H9 (cell line): Measurements from ENCODE around the gene OR6C65. TPM values are rescaled to one million over a fixed set of nuclear protein-coding genes. Genes with fewer than 3 reads are reported as not detected.
"Not testable (repeated sequence)": the region's sequence is repeated elsewhere in the genome, so short reads cannot be mapped to it uniquely, and the experiment has no call there.

Experiments used
- DNase-seq: peaks from one replicate; pipeline ENCODE4 v3.0.0-alpha.2; 2017
- H2AFZ ChIP-seq: one replicate; pipeline ENCODE4 v1.6.1; 2013; ENCODE audit warnings: mild to moderate bottlenecking, low read length, control low read depth, moderate library complexity
- H2AK5ac ChIP-seq: 2 replicates; pipeline ENCODE4 v1.6.1; 2013; ENCODE audit warnings: low read length, control low read depth, mixed read lengths; ENCODE audit not compliant: insufficient read length
- H2BK120ac ChIP-seq: one replicate; pipeline ENCODE4 v1.6.1; 2013; ENCODE audit warnings: low read depth, mild to moderate bottlenecking, low read length, control low read depth, inconsistent platforms; ENCODE audit not compliant: poor library complexity, severe bottlenecking
- H2BK12ac ChIP-seq: 2 replicates; pipeline ENCODE4 v1.6.1; 2013; ENCODE audit warnings: low read length, control low read depth, mixed read lengths, low read depth; ENCODE audit not compliant: insufficient read length
- H2BK15ac ChIP-seq: 2 replicates; pipeline ENCODE4 v1.6.1; 2013; ENCODE audit warnings: low read depth, low read length, control low read depth
- H2BK20ac ChIP-seq: one replicate; pipeline ENCODE4 v1.6.1; 2013; ENCODE audit warnings: low read depth, mild to moderate bottlenecking, low read length, control low read depth, inconsistent platforms; ENCODE audit not compliant: poor library complexity, severe bottlenecking
- H2BK5ac ChIP-seq: 2 replicates; pipeline ENCODE4 v1.6.1; 2013; ENCODE audit warnings: low read length, control low read depth, mixed read lengths; ENCODE audit not compliant: insufficient read length
- H3K14ac ChIP-seq: 2 replicates; pipeline ENCODE4 v1.6.1; 2013; ENCODE audit warnings: low read length, control low read depth; ENCODE audit not compliant: insufficient read depth
- H3K18ac ChIP-seq: 2 replicates; pipeline ENCODE4 v1.6.1; 2013; ENCODE audit warnings: low read depth, mild to moderate bottlenecking, mixed read lengths, low read length, control low read depth; ENCODE audit not compliant: insufficient read length
- H3K23ac ChIP-seq: 2 replicates; pipeline ENCODE4 v1.6.1; 2013; ENCODE audit warnings: low read length, control low read depth, mixed read lengths, low read depth; ENCODE audit not compliant: insufficient read length
- H3K23me2 ChIP-seq: 2 replicates; pipeline ENCODE4 v1.6.1; 2013; ENCODE audit warnings: low read depth, mild to moderate bottlenecking, mixed read lengths, low read length, control low read depth; ENCODE audit not compliant: insufficient read length, poor library complexity, severe bottlenecking
- H3K27ac ChIP-seq: 2 replicates; pipeline ENCODE4 v1.5.1; 2013; ENCODE audit warnings: low read length, control low read depth, mixed read lengths, low read depth; ENCODE audit not compliant: insufficient read length
- H3K27me3 ChIP-seq: 2 replicates; pipeline ENCODE4 v1.6.1; 2013; ENCODE audit warnings: low read length, control low read depth, inconsistent platforms; ENCODE audit not compliant: insufficient read depth
- H3K4ac ChIP-seq: 2 replicates; pipeline ENCODE4 v1.6.1; 2013; ENCODE audit warnings: low read depth, mild to moderate bottlenecking, control low read depth, inconsistent platforms, low read length, moderate library complexity
- H3K4me1 ChIP-seq: 2 replicates; pipeline ENCODE4 v1.6.1; 2013; ENCODE audit warnings: low read length, control low read depth, inconsistent platforms; ENCODE audit not compliant: insufficient read depth
- H3K4me2 ChIP-seq: 2 replicates; pipeline ENCODE4 v1.6.1; 2013; ENCODE audit warnings: low read length, control low read depth, mixed read lengths; ENCODE audit not compliant: insufficient read length, insufficient read depth
- H3K56ac ChIP-seq: 2 replicates; pipeline ENCODE4 v1.6.1; 2013; ENCODE audit warnings: low read depth, mild to moderate bottlenecking, mixed read lengths, low read length, control low read depth; ENCODE audit not compliant: insufficient read length
- H3K79me1 ChIP-seq: 2 replicates; pipeline ENCODE4 v1.6.1; 2013; ENCODE audit warnings: low read depth, mild to moderate bottlenecking, moderate library complexity, low read length, control low read depth, inconsistent platforms; ENCODE audit not compliant: insufficient read depth, poor library complexity, severe bottlenecking
- H3K79me2 ChIP-seq: 2 replicates; pipeline ENCODE4 v1.6.1; 2013; ENCODE audit warnings: low read length, control low read depth, inconsistent platforms; ENCODE audit not compliant: insufficient read depth
- H3K9ac ChIP-seq: 2 replicates; pipeline ENCODE4 v1.6.1; 2013; ENCODE audit warnings: low read length, control low read depth, mixed read lengths; ENCODE audit not compliant: insufficient read length; ENCODE audit errors: extremely low read depth
- H3K9me3 ChIP-seq: one replicate; pipeline ENCODE4 v1.6.1; 2013; ENCODE audit warnings: low read depth, low read length, inconsistent platforms; ENCODE audit not compliant: control insufficient read depth
- H3T11ph ChIP-seq: one replicate; pipeline ENCODE4 v1.6.1; 2013; ENCODE audit warnings: mild to moderate bottlenecking, low read length, control low read depth, inconsistent platforms
- H4K20me1 ChIP-seq: one replicate; pipeline ENCODE4 v1.6.1; 2013; ENCODE audit not compliant: control insufficient read depth, insufficient read length, insufficient read depth
- H4K5ac ChIP-seq: 2 replicates; pipeline ENCODE4 v1.6.1; 2013; ENCODE audit warnings: low read depth, mild to moderate bottlenecking, mixed read lengths, low read length, control low read depth; ENCODE audit not compliant: insufficient read length
- H4K8ac ChIP-seq: replicated peaks from 2 replicates; pipeline ENCODE4 v1.6.1; 2013; ENCODE audit warnings: low read length, control low read depth, mixed read lengths, low read depth; ENCODE audit not compliant: insufficient read length
- H4K91ac ChIP-seq: 2 replicates; pipeline ENCODE4 v1.6.1; 2013; ENCODE audit warnings: low read depth, mild to moderate bottlenecking, moderate library complexity, mixed read lengths, low read length, control low read depth; ENCODE audit not compliant: insufficient read length
- H3K27ac Mint-ChIP-seq, 3 experiments: 2 replicates in 2 of 3; 3 replicates in 1 of 3; pipeline ENCODE4 v1.8.0; 2020 to 2021; ENCODE audit warnings: mixed read lengths in 3 of 3, mild to moderate bottlenecking in 1 of 3, moderate library complexity in 1 of 3
- H3K27me3 Mint-ChIP-seq: 2 replicates; pipeline ENCODE4 v1.8.0; 2021; ENCODE audit warnings: low read depth, mild to moderate bottlenecking, moderate library complexity, mixed read lengths
- H3K36me3 Mint-ChIP-seq, 3 experiments: 2 replicates in 2 of 3; 3 replicates in 1 of 3; pipeline ENCODE4 v1.8.0; 2020 to 2021; ENCODE audit warnings: low read depth in 3 of 3, mixed read lengths in 3 of 3; ENCODE audit not compliant: insufficient read depth in 1 of 3
- H3K4me1 Mint-ChIP-seq, 2 experiments: 2 replicates each; pipeline ENCODE4 v1.8.0; 2020; ENCODE audit warnings: mixed read lengths in 2 of 2
- H3K4me3 Mint-ChIP-seq, 2 experiments: 2 replicates in 1 of 2; 3 replicates in 1 of 2; pipeline ENCODE4 v1.8.0; 2020 to 2021; ENCODE audit warnings: mild to moderate bottlenecking in 2 of 2, mixed read lengths in 2 of 2, moderate library complexity in 1 of 2
- H3K9me3 Mint-ChIP-seq, 2 experiments: 2 replicates in 1 of 2; 3 replicates in 1 of 2; pipeline ENCODE4 v1.8.0; 2020; ENCODE audit warnings: mild to moderate bottlenecking in 2 of 2, mixed read lengths in 2 of 2, moderate library complexity in 1 of 2
- CTCF ChIP-seq: fragments of 200-600 bp; sonication (generic); conservative IDR thresholded peaks from 3 replicates; pipeline ENCODE4 v1.8.0; 2021; ENCODE audit warnings: antibody characterized with exemption, mild to moderate bottlenecking
- WGBS: extraction: QIAGEN DNeasy Blood & Tissue Kit; methylation state at CpG from one replicate; pipeline ENCODE4 v1.1.7; 2013; ENCODE audit warnings: missing lambda C conversion rate, low lambda C conversion rate, mixed read lengths; ENCODE audit not compliant: insufficient read length; ENCODE audit errors: extremely low coverage; 5-methylcytosine and 5-hydroxymethylcytosine counted together
- total RNA-seq: library from RNA; stranded (reverse); gene quantifications from 2 replicates; pipeline ENCODE4 v1.2.1, GENCODE V29; 2021

Gene OR6C65
- total RNA-seq, 1 experiment from 2014 or later, result not detected

GRCh38 chr12:55407866-55408265 lies 7.5 kb downstream of the OR6C65 start:
- Histone ChIP-seq H3T11ph (no peak overlapping the region), H3K9me3 (no peaks in the 10 kb centered on the region), H4K91ac (no peak overlapping the region), H4K5ac (no peak overlapping the region), H2AK5ac (no peak overlapping the region), H3K23me2 (no peaks in the 10 kb centered on the region), H2BK120ac (no peak overlapping the region), H2BK15ac (no peak overlapping the region), H3K27ac (no peak overlapping the region), H4K8ac (no peak overlapping the region), H3K27me3 (no peaks in the 10 kb centered on the region), H2BK12ac (no peak overlapping the region), H2AFZ (no peak overlapping the region), H2BK5ac (no peak overlapping the region), H3K4me2 (no peak overlapping the region), H3K79me1 (no peaks in the 10 kb centered on the region), H3K4ac (no peak overlapping the region), H3K18ac (no peak overlapping the region), H3K9ac (no peak overlapping the region), H3K79me2 (no peaks in the 10 kb centered on the region), H3K23ac (no peak overlapping the region), H3K14ac (no peak overlapping the region), H2BK20ac (no peak overlapping the region), H3K4me1 (no peaks in the 10 kb centered on the region), H3K56ac (no peak overlapping the region), H4K20me1 (no peaks in the 10 kb centered on the region)
- TF ChIP-seq CTCF, result no peak
- Mint-ChIP-seq H3K27ac (no peak overlapping the region), H3K9me3 (peaks cover 6 to 11% of the 10 kb centered on the region in 2 experiments; a peak in 4 of 5 replicates), H3K4me3 (no peak overlapping the region), H3K4me1 (no peaks in the 10 kb centered on the region), H3K36me3 (0 out of 7 replicates have a peak, but pooled peaks cover 0 to 9% (median 0%) of the 10 kb centered on the region in 3 experiments), H3K27me3 (no peaks in the 10 kb centered on the region)
- no peak for DNase-seq
- WGBS, result no CpG with 5 or more reads among the region's 1 CpG

- not testable (repeated sequence) for H3K27me3 Mint-ChIP-seq, H3K27ac Mint-ChIP-seq, H3K23me2 ChIP-seq, H4K20me1 ChIP-seq, H3K4me1 ChIP-seq, H2BK15ac ChIP-seq, H2AK5ac ChIP-seq, H2BK20ac ChIP-seq, H4K8ac ChIP-seq, H3K56ac ChIP-seq, H3T11ph ChIP-seq, H2BK5ac ChIP-seq, H3K18ac ChIP-seq, H3K27ac ChIP-seq, H3K79me2 ChIP-seq, H3K9ac ChIP-seq, H3K79me1 ChIP-seq, H3K36me3 Mint-ChIP-seq, H3K14ac ChIP-seq, H2BK120ac ChIP-seq, H3K4ac ChIP-seq, H3K4me1 Mint-ChIP-seq, H2BK12ac ChIP-seq, H3K27me3 ChIP-seq, H3K9me3 ChIP-seq, H4K5ac ChIP-seq, DNase-seq, H2AFZ ChIP-seq, H3K4me3 Mint-ChIP-seq, H3K4me2 ChIP-seq, H3K23ac ChIP-seq, H4K91ac ChIP-seq
- WGBS, result no CpG with 5 or more reads among the region's 1 CpG
- peaks cover 6 to 11% of the 10 kb centered on the region in 2 experiments; a peak in 4 of 5 replicates for H3K9me3 Mint-ChIP-seq
Observed at GRCh38 chr12:55409133-55409532, 8.8 kb downstream of the OR6C65 start.
